OCI-LY1 (cell line): ENCODE data around the gene CHRNA4.

Source experiments
- H2AFZ ChIP-seq: fragments of 200-600 bp; sonication (generic), shearing (Covaris generic); 2 replicates; pipeline ENCODE4 v1.6.0; 2014; ENCODE audit warnings: antibody characterized with exemption, mild to moderate bottlenecking, low read length
- H3F3A ChIP-seq: fragments of 200-600 bp; sonication (generic), shearing (Covaris generic); 2 replicates; pipeline ENCODE4 v1.6.0; 2014; ENCODE audit warnings: mild to moderate bottlenecking, antibody characterized with exemption, low read length, moderate library complexity; ENCODE audit not compliant: insufficient read depth
- H3K27ac ChIP-seq: fragments of 200-600 bp; sonication (generic); 2 replicates; pipeline ENCODE4 v1.5.1; 2014; ENCODE audit warnings: low read length, mixed run types, mild to moderate bottlenecking, low read depth; ENCODE audit not compliant: poor library complexity, severe bottlenecking
- H3K27me3 ChIP-seq: fragments of 200-600 bp; sonication (generic); 2 replicates; pipeline ENCODE4 v1.6.0; 2014; ENCODE audit warnings: antibody characterized with exemption, mild to moderate bottlenecking, low read length, moderate library complexity; ENCODE audit not compliant: insufficient read depth
- H3K36me3 ChIP-seq: fragments of 200-600 bp; sonication (generic); 2 replicates; pipeline ENCODE4 v1.6.1; 2014; ENCODE audit warnings: mild to moderate bottlenecking, antibody characterized with exemption, low read length, moderate library complexity, mixed read lengths; ENCODE audit not compliant: insufficient read depth
- H3K4me1 ChIP-seq: fragments of 200-600 bp; sonication (generic); 2 replicates; pipeline ENCODE4 v1.5.1; 2014; ENCODE audit warnings: mild to moderate bottlenecking, low read length, moderate library complexity; ENCODE audit not compliant: insufficient read depth, severe bottlenecking
- H3K4me2 ChIP-seq: fragments of 200-600 bp; sonication (generic), shearing (Covaris generic); 2 replicates; pipeline ENCODE4 v1.6.1; 2014; ENCODE audit warnings: low read length
- H3K4me3 ChIP-seq: fragments of 200-600 bp; sonication (generic); 2 replicates; pipeline ENCODE4 v1.5.1; 2014; ENCODE audit warnings: low read length, low read depth, mild to moderate bottlenecking, mixed read lengths; ENCODE audit not compliant: poor library complexity, severe bottlenecking
- H3K79me2 ChIP-seq: fragments of 200-600 bp; shearing (Covaris generic); 2 replicates; pipeline ENCODE4 v1.6.1; 2016; ENCODE audit warnings: mixed run types, low read length, mixed read lengths; ENCODE audit not compliant: insufficient read depth
- H3K9ac ChIP-seq: fragments of 200-600 bp; sonication (generic), shearing (Covaris generic); 2 replicates; pipeline ENCODE4 v1.6.1; 2014; ENCODE audit warnings: mild to moderate bottlenecking, low read length, mixed read lengths
- H3K9me2 ChIP-seq: fragments of 200-600 bp; sonication (generic), shearing (Covaris generic); 2 replicates; pipeline ENCODE4 v1.6.1; 2014; ENCODE audit warnings: low read depth, mild to moderate bottlenecking, low read length, mixed read lengths
- H3K9me3 ChIP-seq: fragments of 200-600 bp; shearing (Covaris generic); 2 replicates; pipeline ENCODE4 v1.6.1; 2014; ENCODE audit warnings: low read length, mixed read lengths
- H4K20me1 ChIP-seq: fragments of 200-600 bp; sonication (generic), shearing (Covaris generic); 2 replicates; pipeline ENCODE4 v1.6.0; 2016; ENCODE audit warnings: mild to moderate bottlenecking, low read length; ENCODE audit not compliant: insufficient read depth
- CTCF ChIP-seq: fragments of 200-600 bp; sonication (generic), shearing (Covaris generic); IDR thresholded peaks from 2 replicates; pipeline ENCODE4 v1.5.1; 2017; ENCODE audit warnings: mild to moderate bottlenecking, antibody characterized with exemption, low read length, moderate library complexity, mixed read lengths
- EZH2 ChIP-seq: fragments of 200-600 bp; sonication (generic), shearing (Covaris generic); IDR thresholded peaks from 2 replicates; pipeline ENCODE4 v1.8.0; 2017; ENCODE audit warnings: borderline replicate concordance, mixed run types, mild to moderate bottlenecking, antibody characterized with exemption, low read length, moderate library complexity, mixed read lengths

The CHRNA4 gene

GRCh38 chr20:63377256-63377941 lies 16.2 kb upstream of the CHRNA4 start:
- Histone ChIP-seq H3K27me3 (no peaks in the 10 kb centered on the region), H3K4me2 (no peak overlapping the region), H3K36me3 (no peaks in the 10 kb centered on the region), H3K4me3 (no peak overlapping the region), H2AFZ (no peak overlapping the region), H3K9ac (no peak overlapping the region), H3F3A (no peaks in the 10 kb centered on the region), H4K20me1 (no peaks in the 10 kb centered on the region), H3K79me2 (no peaks in the 10 kb centered on the region), H3K27ac (no peak overlapping the region), H3K9me3 (no peaks in the 10 kb centered on the region), H3K4me1 (no peaks in the 10 kb centered on the region), H3K9me2 (no peaks in the 10 kb centered on the region)
- no peak for TF ChIP-seq EZH2
- no peak for TF ChIP-seq CTCF

GRCh38 chr20:63376283-63377250 lies 15.4 kb upstream of the CHRNA4 start:
- Histone ChIP-seq H3K4me3 (no peak overlapping the region), H3K9me2 (no peaks in the 10 kb centered on the region), H3K9ac (no peak overlapping the region), H3K4me1 (no peaks in the 10 kb centered on the region), H3K9me3 (no peaks in the 10 kb centered on the region), H3F3A (no peaks in the 10 kb centered on the region), H3K79me2 (no peaks in the 10 kb centered on the region), H3K27ac (no peak overlapping the region), H3K36me3 (no peaks in the 10 kb centered on the region), H2AFZ (no peak overlapping the region), H4K20me1 (no peaks in the 10 kb centered on the region), H3K4me2 (no peak overlapping the region), H3K27me3 (no peaks in the 10 kb centered on the region)
- no peak for TF ChIP-seq CTCF
- TF ChIP-seq EZH2: no peak

- Histone ChIP-seq H4K20me1 (no peaks in the 10 kb centered on the region), H3K27me3 (0 out of 2 replicates have a peak, but pooled peaks cover 3% of the 10 kb centered on the region), H2AFZ (no peak overlapping the region), H3K9me3 (no peaks in the 10 kb centered on the region), H3K27ac (no peak overlapping the region), H3K79me2 (no peaks in the 10 kb centered on the region), H3K36me3 (no peaks in the 10 kb centered on the region), H3K4me1 (no peaks in the 10 kb centered on the region), H3K9ac (no peak overlapping the region), H3K4me3 (no peak overlapping the region), H3K9me2 (no peaks in the 10 kb centered on the region), H3K4me2 (no peak overlapping the region), H3F3A (no peaks in the 10 kb centered on the region)
- TF ChIP-seq CTCF (no peak), EZH2 (no peak)
These were observed 14.3 kb upstream of the CHRNA4 start for GRCh38 chr20:63375438-63375837.
